NOMO-1 treated with dmso at 0.1 percent for 144 hours (cell line): ENCODE data around the gene IFNA13.

Experiments
- DNase-seq: peaks from one replicate; lab custom pipeline; 2025; ENCODE audit not compliant: unreplicated experiment; lab: John Stamatoyannopoulos, UW

The IFNA13 gene

GRCh38 chr9:21357479-21358460, 10.1 kb downstream of the IFNA13 start:
- no peak for DNase-seq

GRCh38 chr9:21350787-21351186, 17.1 kb downstream of the IFNA13 start, which contains the start of gene IFNA6:
TSS of gene IFNA6 (minus strand) at chr9:21350887. CDS start at chr9:21350887, 0 bp downstream.
- no peak for DNase-seq

DNA sequence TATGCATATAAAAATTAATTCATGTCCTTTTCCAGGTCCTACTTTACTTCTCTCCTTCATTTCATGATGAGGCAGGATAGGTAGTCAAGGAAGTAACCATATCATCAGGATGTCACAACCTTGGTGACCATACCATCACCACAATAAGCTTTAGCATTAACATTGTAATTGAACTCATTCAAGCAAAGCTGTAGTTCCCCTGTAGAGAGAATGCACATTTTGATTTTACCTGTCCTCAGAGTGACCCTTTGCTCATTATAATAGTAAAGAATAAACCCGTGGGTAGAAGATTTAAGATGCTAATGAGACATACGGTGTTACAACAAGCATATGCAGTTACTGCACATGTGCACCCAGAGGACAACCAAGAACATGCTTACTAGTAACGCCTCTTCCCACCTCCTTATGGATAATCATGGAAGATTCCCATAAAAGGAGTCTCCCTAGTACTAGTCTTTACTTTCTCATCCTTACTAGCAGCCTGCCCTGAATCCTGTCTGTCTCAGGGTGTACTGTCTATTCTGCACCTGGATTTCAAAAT, 19.4 kb downstream of the IFNA13 start:
- DNase-seq: no peak

DNA sequence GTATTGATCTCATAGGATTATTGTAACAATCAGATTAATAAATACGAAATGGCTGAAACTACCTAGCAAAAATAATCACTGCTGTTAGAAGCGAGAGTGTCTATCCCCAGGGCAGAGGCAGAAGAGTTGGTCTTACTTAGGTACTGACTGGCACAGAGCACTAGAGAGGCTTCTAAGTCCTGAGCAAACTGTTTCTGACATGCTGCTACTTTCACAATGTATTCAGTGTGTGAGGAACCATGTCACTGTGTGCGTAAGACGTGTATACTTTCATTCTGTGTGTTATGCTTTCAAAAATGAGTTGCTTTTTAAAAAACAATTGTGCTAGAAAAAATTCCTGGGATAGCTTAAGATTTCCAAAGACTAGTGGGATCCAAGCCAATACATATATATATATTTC, 27.1 kb downstream of the IFNA13 start:
- no peak for DNase-seq

DNA sequence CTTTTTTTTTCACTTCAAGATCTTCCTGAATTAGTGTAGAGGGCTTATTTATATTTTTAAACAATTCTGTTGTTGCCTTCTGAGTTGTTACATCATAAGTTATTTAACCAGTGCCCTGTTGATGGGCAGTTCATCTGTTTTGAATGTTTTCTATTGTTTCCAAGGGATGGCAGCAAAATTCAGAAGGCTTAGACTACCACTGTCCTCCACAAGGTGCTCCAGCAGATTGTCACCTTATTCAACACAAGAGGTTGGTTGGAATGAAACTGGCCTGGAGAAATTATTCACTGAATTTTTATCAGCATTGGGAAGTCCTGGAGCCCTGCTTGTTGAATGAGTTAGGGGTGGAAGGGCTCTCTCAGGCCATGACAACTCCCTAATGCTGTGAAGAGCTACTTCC, 31.4 kb downstream of the IFNA13 start:
- DNase-seq: no peak

GRCh38 chr9:21334701-21335632, 32.9 kb downstream of the IFNA13 start, which contains the start of gene KLHL9:
TSS of gene KLHL9 (minus strand) at chr9:21335404. CDS start at chr9:21334859, 545 bp downstream.
- no peak for DNase-seq

DNA sequence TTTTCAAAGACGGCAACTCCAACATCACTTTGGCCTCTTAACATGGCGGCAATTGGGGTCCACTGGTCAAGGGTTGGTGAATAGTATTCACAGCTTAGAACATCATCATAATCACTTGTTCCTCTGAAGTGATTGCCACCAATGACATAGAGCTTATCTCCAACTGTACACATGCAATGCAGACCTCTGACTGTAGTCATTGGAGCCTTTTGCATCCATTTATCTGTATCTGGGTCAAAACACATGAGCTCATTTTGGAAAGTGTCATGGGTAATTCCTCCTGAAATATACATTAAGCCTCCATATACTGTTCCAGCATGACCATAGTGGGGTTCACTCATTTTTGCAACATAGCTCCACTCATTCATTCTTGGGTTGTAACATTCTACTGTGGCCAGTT, 34.6 kb downstream of the IFNA13 start:
- DNase-seq: no peak

GRCh38 chr9:21331676-21332402, 36.0 kb downstream of the IFNA13 start:
- no peak for DNase-seq

DNA sequence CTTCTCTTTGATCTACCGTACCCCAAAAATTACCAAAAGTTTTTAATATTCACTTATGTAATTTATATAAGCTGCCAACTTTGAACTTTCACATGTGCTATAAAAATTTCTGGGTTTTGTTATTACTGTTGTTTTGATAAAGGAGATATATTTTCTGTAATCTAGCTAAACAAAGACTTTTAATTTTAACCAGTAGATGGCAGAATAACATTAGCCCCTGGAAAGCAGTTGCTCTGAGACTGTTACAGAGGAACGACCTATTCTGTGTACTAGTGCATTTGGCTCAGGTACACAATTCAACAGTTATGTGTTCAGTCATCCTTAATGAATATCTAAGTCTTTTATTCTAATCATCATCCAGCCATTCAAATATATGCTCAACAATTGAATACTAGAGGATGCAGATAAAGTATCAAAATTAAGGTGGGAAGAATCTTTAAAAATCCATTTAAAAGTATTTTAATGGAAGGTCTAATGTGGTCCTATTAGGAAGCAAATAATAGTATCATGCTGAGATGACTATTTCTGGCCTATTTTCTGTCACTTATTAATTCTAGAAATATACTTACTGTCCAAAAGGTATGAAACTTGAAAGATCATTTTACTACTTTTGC, 41.2 kb downstream of the IFNA13 start:
- DNase-seq: no peak

GRCh38 chr9:21324047-21324446, 43.8 kb downstream of the IFNA13 start:
- DNase-seq: no peak

GRCh38 chr9:21322911-21323461, 44.9 kb downstream of the IFNA13 start:
- DNase-seq: no peak

DNA sequence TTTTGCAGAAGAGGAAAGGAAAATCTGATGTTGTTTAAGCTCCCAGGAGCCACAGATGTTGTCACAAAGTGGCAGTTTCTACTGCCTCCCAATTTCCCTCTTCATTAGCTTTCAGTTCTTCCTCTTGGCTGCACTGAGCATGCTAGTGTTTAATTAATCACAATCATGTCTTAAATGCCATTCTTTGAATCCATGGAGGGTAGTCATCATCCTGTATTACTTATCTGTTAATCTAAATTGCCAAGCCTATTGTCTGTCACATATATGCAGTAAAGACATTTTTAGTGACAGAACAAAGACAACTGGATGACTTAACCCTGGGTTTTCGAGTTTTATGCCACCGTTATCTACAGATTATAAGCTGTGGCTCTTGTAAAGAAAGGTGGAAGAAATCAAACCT, 47.4 kb downstream of the IFNA13 start:
- DNase-seq: no peak

DNA sequence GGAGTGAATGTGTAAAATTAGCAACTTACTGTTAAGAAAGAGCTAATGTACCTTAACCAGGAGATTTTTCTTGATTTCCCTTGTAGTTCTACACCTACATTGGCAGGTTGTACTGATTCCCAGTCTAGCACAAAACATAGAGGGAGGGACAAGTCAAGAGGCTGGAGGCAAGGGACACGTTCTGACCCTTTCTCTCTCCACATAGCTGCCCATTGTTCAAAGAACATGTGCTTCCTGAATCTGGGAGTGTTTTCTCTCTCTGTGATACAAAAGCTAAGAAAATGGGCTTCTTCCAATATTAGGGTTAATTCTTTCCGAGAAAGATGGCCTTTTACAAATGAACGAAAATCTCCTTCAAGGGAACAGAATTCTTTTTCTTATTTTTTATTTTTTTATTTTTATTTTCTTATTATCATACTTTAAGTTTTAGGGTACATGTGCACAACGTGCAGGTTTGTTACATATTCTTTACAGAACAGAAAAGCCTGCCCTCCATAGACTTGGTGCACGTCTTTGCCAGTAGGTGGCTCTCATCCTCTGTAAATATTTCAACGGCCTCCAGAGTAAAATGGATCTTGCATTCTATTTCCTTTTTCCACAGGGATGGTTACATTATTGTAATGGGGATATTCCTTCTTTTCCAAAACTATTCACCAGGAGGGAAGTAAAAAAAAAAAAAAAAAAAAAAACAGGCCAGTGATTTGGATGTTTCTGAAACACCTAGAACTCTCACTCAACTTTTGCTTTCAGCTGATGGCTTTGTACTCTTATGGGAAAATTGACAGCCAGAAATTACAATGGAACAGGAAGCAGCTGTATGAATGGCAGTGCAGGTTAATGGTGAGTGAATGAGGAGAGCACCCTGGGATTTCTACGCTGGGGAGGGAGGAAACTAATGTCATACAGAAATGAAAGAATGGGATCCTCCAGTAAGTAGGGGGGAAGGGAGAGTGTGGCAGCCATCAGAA, 49.6 kb downstream of the IFNA13 start:
- no peak for DNase-seq
